Left ventricle myocardium inferior (tissue), 1 donor: ENCODE measurements around the gene KMT2B. TPM values are rescaled to one million over a fixed set of nuclear protein-coding genes. Genes with fewer than 3 reads are reported as not detected.

ENCODE experiments used
- DNase-seq: peaks from one replicate; pipeline ENCODE4 v3.0.0-alpha.2; 2020
- H3K27ac ChIP-seq: fragments of 200-600 bp; replicated peaks from 2 replicates; pipeline ENCODE4 v1.8.0; 2021
- H3K27me3 ChIP-seq: fragments of 200-600 bp; 2 replicates; pipeline ENCODE4 v1.8.0; 2021; ENCODE audit warnings: low read depth
- H3K36me3 ChIP-seq: fragments of 200-600 bp; 2 replicates; pipeline ENCODE4 v1.8.0; 2021
- H3K4me1 ChIP-seq: fragments of 200-600 bp; 2 replicates; pipeline ENCODE4 v1.8.0; 2021
- H3K4me3 ChIP-seq: fragments of 200-600 bp; 2 replicates; pipeline ENCODE4 v1.8.0; 2021; ENCODE audit warnings: mild to moderate bottlenecking, moderate library complexity
- H3K9me3 ChIP-seq: fragments of 200-600 bp; replicated peaks from 2 replicates; pipeline ENCODE4 v1.8.0; 2021
- CTCF ChIP-seq: fragments of 200-600 bp; IDR thresholded peaks from 2 replicates; pipeline ENCODE4 v1.8.0; 2021; ENCODE audit warnings: antibody characterized with exemption, mild to moderate bottlenecking, borderline replicate concordance
- intact Hi-C: fragments of 100-400 bp; cut with micrococcal nuclease; formaldehyde crosslinking; loops from one replicate; pipeline ENCODE4 v1.11.0; 2022
- total RNA-seq: library from RNA; stranded (reverse); fragmentation: NEBNext Ultra II Directional; extraction: Animal tissue kit (Norgen Biotek cat#: 25700); gene quantifications from one replicate; pipeline ENCODE4 v1.2.1, GENCODE V29; 2021
- donor health status: DM: no; HTN: yes; CAD: no; lungs with severe emphysema.

Gene KMT2B
- total RNA-seq, 1 donor from 2014 or later, result 12.8 TPM

- TF ChIP-seq CTCF, result no peak
- DNase-seq, result no peak
These were observed 68.7 kb downstream of the KMT2B start for GRCh38 chr19:35786299-35787160.

GRCh38 chr19:35787227-35787799, 69.5 kb downstream of the KMT2B start:
- no peak for DNase-seq
- no peak for TF ChIP-seq CTCF
- H3K27ac ChIP-seq, result no peak overlapping the region
- no peaks in the 10 kb centered on the region for H3K9me3 ChIP-seq
- H3K4me1 ChIP-seq, result no peaks in the 10 kb centered on the region
- no peak overlapping the region for H3K4me3 ChIP-seq
- H3K36me3 ChIP-seq, result no peaks in the 10 kb centered on the region
- H3K27me3 ChIP-seq, result peaks cover 6% of the 10 kb centered on the region
- intact Hi-C loops, result no loop called here

More at GRCh38 chr19:35786299-35787160, 68.7 kb downstream of the KMT2B start:
- Histone ChIP-seq H3K27me3 (no peaks in the 10 kb centered on the region), H3K27ac (no peak overlapping the region), H3K36me3 (no peaks in the 10 kb centered on the region), H3K4me1 (no peaks in the 10 kb centered on the region), H3K4me3 (no peak overlapping the region), H3K9me3 (no peaks in the 10 kb centered on the region)
- intact Hi-C loops, result no loop called here

Other genes starting within 250 kb of the KMT2B start
- gene KRTDAP, start 227.5 kb upstream of the KMT2B start, total RNA-seq, result not detected
- 7.9 TPM for gene DMKN, start 204.4 kb upstream of the KMT2B start, total RNA-seq
- gene SBSN, start 189.7 kb upstream of the KMT2B start, total RNA-seq, result not detected
- gene GAPDHS, start 184.5 kb upstream of the KMT2B start, total RNA-seq, result not detected
- 84.3 TPM for gene TMEM147, start 172.4 kb upstream of the KMT2B start, total RNA-seq
- not detected for gene ATP4A, start 154.3 kb upstream of the KMT2B start, total RNA-seq
- not detected for gene PMIS2, start 131.8 kb upstream of the KMT2B start, total RNA-seq
- gene HAUS5, start 105.3 kb upstream of the KMT2B start, total RNA-seq, result 3.7 TPM
- 52.7 TPM for gene RBM42, start 89.0 kb upstream of the KMT2B start, total RNA-seq
- 0.33 TPM for gene ETV2, start 76.3 kb upstream of the KMT2B start, total RNA-seq
- 1,365 TPM for gene COX6B1, start 69.7 kb upstream of the KMT2B start, total RNA-seq
- gene UPK1A, start 51.5 kb upstream of the KMT2B start, total RNA-seq, result not detected
- gene ZBTB32, start 13.4 kb upstream of the KMT2B start, total RNA-seq, result not detected
- 4.9 TPM for gene IGFLR1, start 24.4 kb downstream of the KMT2B start, total RNA-seq
- 24.9 TPM for gene U2AF1L4, start 27.4 kb downstream of the KMT2B start, total RNA-seq
- gene PSENEN, start 27.6 kb downstream of the KMT2B start, total RNA-seq, result 43.1 TPM
- gene LIN37, start 30.6 kb downstream of the KMT2B start, total RNA-seq, result 6.2 TPM
- 899 TPM for gene HSPB6, start 39.0 kb downstream of the KMT2B start, total RNA-seq
- gene PROSER3, start 40.2 kb downstream of the KMT2B start, total RNA-seq, result 4.8 TPM
- gene ARHGAP33, start 57.6 kb downstream of the KMT2B start, total RNA-seq, result 3.8 TPM
- not detected for gene PRODH2, start 94.8 kb downstream of the KMT2B start, total RNA-seq
- gene NPHS1, start 134.5 kb downstream of the KMT2B start, total RNA-seq, result not detected
- not detected for gene KIRREL2, start 138.9 kb downstream of the KMT2B start, total RNA-seq
- 23.9 TPM for gene APLP1, start 150.6 kb downstream of the KMT2B start, total RNA-seq
- 2.3 TPM for gene NFKBID, start 182.5 kb downstream of the KMT2B start, total RNA-seq
- 2.3 TPM for gene HCST, start 184.5 kb downstream of the KMT2B start, total RNA-seq
- 26.2 TPM for gene TYROBP, start 190.3 kb downstream of the KMT2B start, total RNA-seq
- gene LRFN3, start 218.4 kb downstream of the KMT2B start, total RNA-seq, result 7.1 TPM